Measurements from ENCODE around the gene PDXDC1. TPM values are rescaled to one million over a fixed set of nuclear protein-coding genes. Genes with fewer than 3 reads are reported as not detected.
"Not testable (repeated sequence)": the region's sequence is repeated elsewhere in the genome, so short reads cannot be mapped to it uniquely, and the experiment has no call there.

Gene PDXDC1
- total RNA-seq, 2 donors from 2014 or later: 50.6 to 80.4 TPM

DNA sequence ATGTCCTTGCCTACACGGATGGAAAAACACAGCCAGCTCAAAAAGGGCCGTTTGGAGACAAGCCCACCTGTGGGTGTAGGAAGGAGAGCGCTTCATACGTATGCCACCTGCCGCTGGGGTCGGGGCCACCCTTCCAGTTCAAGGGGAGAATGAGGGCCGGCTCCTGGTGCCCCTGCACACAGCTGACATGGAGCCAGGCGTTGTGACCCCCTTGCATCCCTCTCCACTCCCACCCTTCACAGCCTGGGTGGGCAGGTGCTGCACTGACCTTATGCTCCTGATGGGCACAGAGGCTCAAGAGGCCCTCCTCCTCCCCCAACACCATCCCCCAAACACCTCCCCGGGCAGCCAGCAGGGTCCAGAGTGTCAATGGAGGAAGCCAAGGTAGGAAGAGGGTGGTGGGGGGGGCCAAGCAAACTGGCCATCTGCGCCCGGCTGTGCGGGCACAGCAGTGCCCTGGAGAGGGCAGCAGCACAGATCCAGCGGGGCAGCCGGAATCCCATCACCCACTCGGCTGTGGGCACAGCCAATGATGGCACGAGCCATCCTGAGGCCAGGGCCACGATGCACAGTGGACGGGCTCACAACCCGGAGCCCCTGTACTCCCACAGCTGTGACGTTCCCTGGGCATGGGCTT is 170.1 kb downstream of the PDXDC1 start:
- not testable (repeated sequence) for ATAC-seq, H3K36me3 Mint-ChIP-seq, H3K9me3 Mint-ChIP-seq

DNA sequence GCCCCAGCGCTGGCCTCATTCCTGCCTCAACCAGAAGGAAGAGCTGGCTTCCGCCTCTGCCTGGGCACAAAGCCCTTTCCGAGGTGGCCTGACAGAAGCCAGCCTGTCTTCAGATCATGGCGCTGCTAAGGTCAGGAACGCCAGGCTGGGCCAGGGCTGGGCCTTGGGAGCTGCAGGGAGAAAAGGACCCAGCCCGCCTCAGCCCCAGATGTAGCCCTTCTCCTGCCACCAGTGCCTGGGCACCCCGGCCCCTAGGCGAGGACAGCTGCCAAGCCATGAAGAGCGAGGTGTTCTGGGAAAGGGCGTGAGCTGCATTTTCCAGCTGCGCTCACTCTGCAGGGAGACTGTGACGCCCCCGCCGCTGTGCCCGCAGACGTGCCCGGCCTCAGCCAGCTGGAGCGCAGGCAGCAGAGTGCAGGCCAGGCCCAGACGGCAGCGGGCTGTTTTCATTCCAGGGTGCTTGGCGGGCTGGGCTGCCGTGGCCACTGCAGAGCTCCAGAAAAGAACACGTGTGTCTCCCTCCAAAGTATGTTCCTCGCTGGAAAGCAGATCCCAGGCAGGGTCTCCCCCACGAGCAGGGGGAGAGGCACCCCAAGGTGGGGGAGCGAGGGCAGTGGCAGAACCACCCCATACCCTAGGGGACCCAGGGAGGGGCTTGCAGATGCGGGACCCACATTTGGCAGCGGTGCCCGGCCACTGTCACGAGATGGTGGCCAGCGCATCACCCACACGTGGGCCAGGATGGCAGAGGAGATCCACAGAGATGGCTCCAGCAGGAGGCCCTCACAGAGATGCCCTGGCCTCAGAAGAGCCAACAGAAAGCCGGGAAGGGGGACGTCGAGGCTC is 170.8 kb downstream of the PDXDC1 start:
- not testable (repeated sequence) for H3K36me3 Mint-ChIP-seq; H3K9me3 Mint-ChIP-seq; DNase-seq (ENCODE audit: low spot score in 2 of 2); ATAC-seq; H3K27ac Mint-ChIP-seq

More for the DNA sequence above, 170.1 kb downstream of the PDXDC1 start:
- DNase-seq (ENCODE audit: low spot score in 2 of 2); H3K27ac Mint-ChIP-seq: not testable (repeated sequence)

DNA sequence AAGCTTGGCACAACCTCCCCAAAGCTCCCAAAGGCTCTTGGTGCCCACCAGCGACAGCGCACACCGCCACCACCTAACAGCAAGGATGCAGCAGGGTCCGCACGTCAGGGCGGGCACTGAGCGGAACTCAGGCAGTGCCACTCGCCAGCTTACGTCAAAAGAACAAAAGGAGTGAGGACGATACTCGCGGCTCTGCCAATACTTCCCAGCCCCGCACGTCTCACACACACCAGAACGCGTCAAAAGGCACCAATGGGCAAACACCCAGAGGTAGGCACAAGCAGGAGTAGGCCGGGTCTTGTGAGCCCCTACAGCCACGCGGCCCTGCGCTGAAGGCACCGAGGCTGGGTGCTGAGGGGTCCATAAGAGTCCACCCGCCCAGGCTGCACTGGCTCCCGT is 171.4 kb downstream of the PDXDC1 start:
- not testable (repeated sequence) for DNase-seq (ENCODE audit: low spot score in 2 of 2); ATAC-seq; H3K27ac Mint-ChIP-seq

DNA sequence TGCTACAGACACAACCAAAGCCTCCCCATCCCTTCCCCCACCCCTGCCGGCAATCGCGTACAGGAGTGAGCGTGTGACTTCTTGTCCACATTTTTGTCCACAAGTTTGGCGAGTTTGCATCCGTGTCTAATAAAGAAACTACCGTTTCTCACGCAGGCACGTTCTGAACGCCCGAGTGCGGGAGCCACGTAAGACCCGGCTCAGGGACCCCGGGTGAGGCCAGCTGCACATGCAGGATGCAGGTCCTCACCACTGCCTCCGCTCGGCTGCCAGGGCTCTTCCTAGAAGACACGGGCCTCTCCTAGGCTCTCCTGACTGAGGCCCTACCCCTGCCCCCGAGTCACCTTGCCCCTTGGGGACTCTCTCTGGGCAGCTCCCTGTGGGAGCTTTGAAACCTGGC is 174.0 kb downstream of the PDXDC1 start:
- H3K36me3 Mint-ChIP-seq; ATAC-seq; H3K9me3 Mint-ChIP-seq; DNase-seq (ENCODE audit: low spot score in 2 of 2); H3K27ac Mint-ChIP-seq: not testable (repeated sequence)

More for the DNA sequence above, 171.4 kb downstream of the PDXDC1 start:
- H3K36me3 Mint-ChIP-seq, H3K9me3 Mint-ChIP-seq: not testable (repeated sequence)

DNA sequence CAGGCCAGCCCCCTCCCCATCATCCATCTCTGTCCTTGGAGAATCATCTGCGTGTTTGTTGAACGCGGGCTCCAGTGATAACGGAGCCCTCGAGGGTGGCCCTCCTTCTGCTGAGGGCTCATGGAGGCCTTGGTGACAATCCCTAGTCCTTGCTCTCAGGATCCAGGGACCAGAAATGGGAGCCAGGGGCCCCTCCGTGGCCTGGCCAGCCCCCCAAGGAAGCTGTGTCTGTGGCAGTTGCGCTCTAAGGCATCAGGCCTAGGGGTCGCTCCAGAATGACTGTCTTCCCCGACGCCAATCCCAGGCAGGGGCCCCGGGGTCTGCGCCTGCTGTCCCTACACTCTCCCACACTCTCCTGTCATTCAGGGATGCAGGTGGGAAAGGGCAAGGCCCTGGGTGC is 174.4 kb downstream of the PDXDC1 start:
- DNase-seq (ENCODE audit: low spot score in 2 of 2); H3K27ac Mint-ChIP-seq; H3K9me3 Mint-ChIP-seq; H3K36me3 Mint-ChIP-seq; ATAC-seq: not testable (repeated sequence)

DNA sequence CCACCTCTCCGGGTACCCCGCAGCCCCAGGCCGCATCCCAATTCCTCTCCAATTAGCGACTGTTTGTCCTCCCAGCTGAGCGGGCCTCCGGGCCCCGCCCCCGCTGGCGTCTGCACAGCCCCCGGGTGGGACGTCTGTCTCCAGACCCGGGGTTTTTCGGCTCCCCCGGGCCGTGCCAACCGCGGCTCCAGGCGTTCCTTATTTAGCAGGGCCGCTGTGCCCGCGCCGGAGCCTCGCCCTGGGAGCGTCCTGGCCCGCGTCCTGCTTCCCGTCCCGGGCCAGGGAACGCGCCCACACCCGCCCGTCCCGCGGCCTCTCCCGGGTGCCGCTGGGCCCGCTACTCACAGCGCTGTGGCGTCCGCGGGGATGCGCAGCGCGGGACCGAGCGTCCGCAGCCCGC is 179.2 kb downstream of the PDXDC1 start:
- H3K9me3 Mint-ChIP-seq, H3K36me3 Mint-ChIP-seq, H3K27ac Mint-ChIP-seq, ATAC-seq: not testable (repeated sequence)
- peak in 1 of 2 donors; percentile 29 for DNase-seq (ENCODE audit: low spot score in 2 of 2)

DNA sequence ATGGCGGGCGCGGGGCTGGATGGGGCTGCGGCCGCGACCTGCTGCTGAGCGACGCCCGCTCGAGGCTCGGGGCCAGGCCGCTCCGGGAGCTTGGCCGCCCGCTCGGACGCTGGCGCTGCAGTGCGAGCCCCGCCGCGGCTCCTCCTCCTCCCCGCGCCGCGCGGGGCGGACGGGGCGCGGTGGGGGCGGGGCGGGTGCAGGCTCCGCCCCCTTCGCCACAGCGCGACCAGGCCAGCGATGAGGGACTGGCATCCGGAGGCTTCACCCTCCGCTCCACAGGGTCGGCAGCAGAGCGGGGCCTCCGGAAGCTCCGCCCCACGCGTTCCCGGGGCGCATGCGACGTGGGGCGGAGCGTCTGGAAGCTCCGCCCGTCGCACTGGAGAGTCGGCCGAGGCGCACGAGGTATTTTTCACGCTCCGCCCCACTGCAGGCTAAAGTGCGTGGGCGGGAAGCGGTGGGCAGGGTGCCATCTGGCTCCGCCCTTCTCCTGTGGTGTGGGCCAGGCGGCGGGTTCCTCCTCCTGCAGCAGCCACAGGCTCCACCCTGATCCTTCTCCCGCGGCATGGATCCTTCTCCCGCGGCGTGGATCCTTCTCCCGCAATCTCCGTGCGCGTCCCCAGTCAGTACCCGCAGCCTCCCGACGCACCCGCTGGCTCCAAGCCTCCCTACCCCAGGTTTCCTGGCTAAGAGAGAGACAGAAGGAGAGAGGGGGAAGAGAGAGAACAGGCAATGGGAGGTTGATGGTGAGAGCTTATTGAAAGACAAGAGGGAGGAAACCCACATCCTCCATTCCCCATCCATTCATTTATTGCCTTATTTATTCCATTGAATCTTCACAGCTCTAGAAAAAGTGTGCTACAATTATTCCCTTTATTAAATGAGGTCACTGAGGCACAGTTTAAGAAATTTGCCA is 180.1 kb downstream of the PDXDC1 start:
- H3K27ac Mint-ChIP-seq: peak overlapping the region in 1 of 2 donors; percentile 60
- not testable (repeated sequence) for H3K9me3 Mint-ChIP-seq, H3K36me3 Mint-ChIP-seq
- peak; percentile 89 to 92 for DNase-seq (ENCODE audit: low spot score in 2 of 2)
- ATAC-seq: peak; percentile 90 to 98

DNA sequence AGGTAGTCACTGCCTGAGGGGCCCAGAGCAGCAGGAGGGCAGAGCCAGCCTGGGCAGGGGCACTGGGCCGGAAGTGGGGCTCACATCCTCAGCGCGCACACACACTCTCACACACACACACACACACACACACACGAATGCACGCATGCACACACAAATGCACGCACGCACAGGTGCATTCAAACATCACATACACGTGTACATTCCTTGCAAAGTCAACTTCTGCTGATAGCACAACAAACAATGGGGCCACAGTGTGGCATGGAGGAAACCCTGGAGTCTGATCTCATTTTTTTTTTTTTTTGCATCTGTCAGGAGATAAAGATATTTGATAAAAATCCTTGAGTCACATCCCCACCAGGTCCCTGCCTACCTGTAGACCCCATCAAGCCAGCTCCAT is 182.8 kb downstream of the PDXDC1 start:
- not testable (repeated sequence) for H3K27ac Mint-ChIP-seq; ATAC-seq; DNase-seq (ENCODE audit: low spot score in 2 of 2); H3K36me3 Mint-ChIP-seq; H3K9me3 Mint-ChIP-seq

DNA sequence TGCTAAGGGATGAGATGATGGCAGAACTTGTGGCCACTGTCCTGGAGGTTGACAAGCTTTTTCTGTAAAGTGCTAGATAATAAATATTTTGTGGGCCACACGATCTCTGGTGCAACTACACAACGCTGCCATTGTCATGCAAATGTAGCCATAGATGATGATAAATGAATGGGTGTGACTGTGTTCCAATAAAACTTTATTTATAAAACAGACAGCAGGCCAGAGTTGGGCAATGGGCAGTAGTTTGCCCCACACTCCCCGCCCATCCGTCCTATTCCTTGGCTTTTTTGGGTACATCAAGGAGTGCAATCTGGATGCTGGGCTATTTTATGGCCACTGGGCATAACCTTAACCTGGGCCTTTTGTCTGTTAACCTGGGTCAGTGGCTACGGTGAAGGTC is 184.8 kb downstream of the PDXDC1 start:
- not testable (repeated sequence) for H3K9me3 Mint-ChIP-seq; ATAC-seq; DNase-seq (ENCODE audit: low spot score in 2 of 2); H3K27ac Mint-ChIP-seq; H3K36me3 Mint-ChIP-seq

DNA sequence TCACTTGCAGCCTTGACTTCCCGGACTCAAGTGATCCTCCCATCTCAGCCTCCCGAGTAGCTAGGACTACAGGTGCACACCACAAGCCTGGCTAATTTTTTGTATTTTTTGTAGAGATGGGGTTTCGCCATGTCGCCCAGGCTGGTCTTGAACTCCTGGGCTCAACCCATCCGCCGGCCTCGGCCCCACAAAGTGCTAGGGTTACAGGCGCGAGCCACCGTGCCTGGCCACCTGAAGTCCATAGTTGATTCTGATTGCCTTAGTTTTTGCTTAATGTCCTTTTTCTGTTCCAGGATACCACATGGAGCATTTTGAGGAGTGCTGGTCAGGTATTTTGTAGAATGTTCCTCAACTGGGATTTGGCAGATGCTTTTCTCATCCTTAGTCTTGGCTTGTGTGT is 185.7 kb downstream of the PDXDC1 start:
- ATAC-seq; H3K36me3 Mint-ChIP-seq; DNase-seq (ENCODE audit: low spot score in 2 of 2); H3K9me3 Mint-ChIP-seq; H3K27ac Mint-ChIP-seq: not testable (repeated sequence)

DNA sequence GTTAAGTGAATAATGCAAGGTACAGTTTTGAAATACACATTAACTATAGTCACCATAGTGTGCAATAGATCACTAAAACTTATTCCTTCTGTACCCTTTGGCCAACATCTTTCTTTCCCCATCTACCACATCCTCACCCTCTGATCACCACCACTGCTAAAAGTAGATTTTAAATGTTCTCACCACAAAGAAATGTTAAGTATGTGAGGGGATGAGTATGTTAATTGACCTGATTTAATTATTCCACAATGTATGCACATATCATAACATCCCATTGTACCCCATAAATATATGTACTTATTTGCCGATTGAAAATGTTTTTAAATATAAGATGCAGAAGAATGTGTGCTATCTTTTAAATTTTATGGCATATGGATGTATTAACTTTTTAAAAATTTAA is 188.2 kb downstream of the PDXDC1 start:
- H3K36me3 Mint-ChIP-seq; ATAC-seq; H3K27ac Mint-ChIP-seq; DNase-seq (ENCODE audit: low spot score in 2 of 2); H3K9me3 Mint-ChIP-seq: not testable (repeated sequence)

DNA sequence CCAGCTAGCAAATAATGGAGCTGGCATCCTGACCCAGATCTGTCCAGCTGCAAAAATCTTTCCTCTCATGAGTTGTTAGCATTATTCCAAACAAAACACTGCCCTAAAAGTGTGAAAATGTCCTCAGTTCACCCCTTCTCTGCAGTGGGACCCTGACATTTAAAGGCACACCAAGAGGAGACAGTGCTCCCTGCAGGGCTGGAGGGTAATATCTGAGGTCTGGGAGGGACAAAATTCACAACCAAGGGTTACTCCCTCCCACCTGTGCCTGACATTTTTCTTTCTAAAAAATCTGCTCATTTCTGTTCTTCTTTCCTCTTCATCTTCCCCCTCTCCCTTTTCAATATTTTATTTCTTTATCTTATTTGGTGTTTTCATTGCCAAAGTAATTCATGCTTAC is 191.4 kb downstream of the PDXDC1 start:
- ATAC-seq; DNase-seq (ENCODE audit: low spot score in 2 of 2); H3K36me3 Mint-ChIP-seq; H3K27ac Mint-ChIP-seq; H3K9me3 Mint-ChIP-seq: not testable (repeated sequence)

DNA sequence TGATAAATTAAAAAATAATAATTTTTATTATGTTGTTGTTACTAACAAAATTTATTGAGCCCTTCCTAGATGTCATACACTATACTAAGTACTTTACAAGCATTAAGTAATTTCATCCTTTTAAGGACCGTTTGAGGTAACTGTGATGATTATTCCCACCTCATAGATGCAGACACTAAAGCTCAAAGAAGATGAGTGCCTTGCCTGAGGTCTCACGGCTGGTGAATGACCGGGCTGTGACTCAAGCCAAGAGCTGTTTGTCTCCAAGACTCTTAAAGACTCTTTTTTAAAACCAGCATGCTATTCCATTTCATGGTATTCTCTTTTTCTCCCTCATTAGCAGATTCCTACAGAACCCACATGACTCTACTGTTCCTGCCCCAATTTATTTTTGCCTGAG is 193.5 kb downstream of the PDXDC1 start:
- H3K27ac Mint-ChIP-seq; H3K36me3 Mint-ChIP-seq; ATAC-seq; DNase-seq (ENCODE audit: low spot score in 2 of 2); H3K9me3 Mint-ChIP-seq: not testable (repeated sequence)

DNA sequence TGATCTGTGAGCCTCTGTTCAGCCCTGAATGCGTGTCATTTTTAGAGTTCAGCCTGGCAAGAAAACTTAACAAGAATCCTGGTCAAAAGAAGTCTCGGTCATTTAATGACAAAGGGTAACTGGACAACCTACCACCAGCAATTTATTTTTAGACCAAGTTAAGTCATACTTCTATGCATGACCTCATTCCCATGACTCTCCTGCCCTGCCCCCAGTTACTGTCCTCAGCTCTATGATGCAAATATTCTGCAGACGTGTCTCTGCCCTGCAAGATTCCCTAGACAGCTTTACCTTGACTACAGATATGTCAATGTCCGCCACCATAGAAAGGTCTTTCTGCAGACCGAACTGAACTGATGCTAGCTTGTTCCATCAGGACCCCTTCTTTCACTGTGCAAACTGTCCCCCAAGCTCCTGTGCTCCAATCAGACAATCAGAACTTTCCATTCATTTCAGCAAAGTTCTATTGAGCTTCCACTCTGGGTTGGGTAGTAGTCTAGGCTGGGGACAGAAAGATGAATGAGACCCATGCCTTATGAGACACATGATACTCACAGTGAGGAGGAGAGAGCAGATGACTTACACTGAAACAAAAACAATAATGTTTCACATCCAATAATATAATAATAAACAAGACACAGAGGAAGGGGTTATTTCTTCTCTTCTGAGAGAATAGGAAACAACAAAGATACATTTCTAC is 194.3 kb downstream of the PDXDC1 start:
- not testable (repeated sequence) for H3K9me3 Mint-ChIP-seq

DNA sequence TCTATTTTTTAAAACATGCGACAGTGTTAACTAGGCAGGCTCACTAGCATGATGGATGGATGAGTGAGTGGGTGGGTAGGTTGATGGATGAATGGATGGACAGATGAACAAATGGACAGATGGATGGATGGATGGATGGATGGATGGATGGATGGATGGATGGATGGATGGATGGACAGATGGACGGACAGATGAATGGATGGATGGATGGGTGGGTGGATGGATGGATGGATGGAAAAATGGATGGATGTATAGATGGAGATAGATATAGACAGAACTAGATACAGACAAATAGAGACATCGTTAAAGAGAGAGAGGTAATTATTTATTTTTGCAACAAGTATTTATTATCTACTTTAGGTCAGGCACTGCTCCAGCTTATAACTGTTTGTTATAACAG is 205.1 kb downstream of the PDXDC1 start:
- DNase-seq (ENCODE audit: low spot score in 2 of 2); H3K36me3 Mint-ChIP-seq; ATAC-seq; H3K9me3 Mint-ChIP-seq; H3K27ac Mint-ChIP-seq: not testable (repeated sequence)

More for the DNA sequence above, 194.3 kb downstream of the PDXDC1 start:
- not testable (repeated sequence) for H3K27ac Mint-ChIP-seq; ATAC-seq; H3K36me3 Mint-ChIP-seq; DNase-seq (ENCODE audit: low spot score in 2 of 2)

DNA sequence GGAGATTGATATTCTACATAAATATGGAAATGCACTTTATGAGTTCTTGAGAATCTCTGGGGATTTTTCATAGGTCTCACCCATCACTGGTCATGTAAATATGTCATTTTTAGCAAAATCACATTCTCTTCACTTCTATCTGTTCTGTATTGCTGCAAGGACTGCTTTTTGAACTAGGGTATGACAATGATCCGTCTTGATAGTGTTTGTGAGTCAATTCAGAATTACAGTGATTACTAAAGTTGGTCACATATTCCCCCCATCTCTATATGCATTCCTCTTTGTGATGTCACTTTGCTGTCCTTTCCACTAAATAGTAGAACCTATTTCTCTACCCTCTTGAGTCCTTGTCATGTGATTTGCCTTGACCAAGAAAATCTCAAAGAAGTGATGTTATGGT is 206.1 kb downstream of the PDXDC1 start:
- not testable (repeated sequence) for H3K36me3 Mint-ChIP-seq, H3K9me3 Mint-ChIP-seq

More for the DNA sequence above, 206.1 kb downstream of the PDXDC1 start:
- DNase-seq (ENCODE audit: low spot score in 2 of 2); H3K27ac Mint-ChIP-seq: not testable (repeated sequence)
- peak; percentile 60 to 95 for ATAC-seq
